ENCODE data around the gene SCO2. TPM values are rescaled to one million over a fixed set of nuclear protein-coding genes. Genes with fewer than 3 reads are reported as not detected.
A peak's percentile ranks its signal among the peaks of the same experiment; 100 is the strongest.

Gene SCO2
- total RNA-seq, 2 experiments from 2014 or later = 8.1 to 12.8 TPM

- no peak for ATAC-seq (ENCODE audit: low read depth)
- no peak for DNase-seq
- H3K27ac Mint-ChIP-seq = peak overlapping the region; percentile 56
- peak overlapping the region; percentile 59 for H3K4me3 Mint-ChIP-seq
- POLR2A ChIA-PET = interaction anchor here (3.2 kb wide), 1 partner anchor 9 kb away, joined by 10 read pairs; no protein-coding TSS in a partner anchor
- H3K36me3 Mint-ChIP-seq = no peaks in the 10 kb centered on the region
- no peaks in the 10 kb centered on the region for H3K9me3 Mint-ChIP-seq
- peaks cover 16% of the 10 kb centered on the region for H3K27me3 Mint-ChIP-seq
- peaks cover 12% of the 10 kb centered on the region for H3K4me1 Mint-ChIP-seq
These were observed 45.7 kb downstream of the SCO2 start for GRCh38 chr22:50479721-50480120.

- POLR2A ChIA-PET = interaction anchor here (0.9 kb wide), 1 partner anchor 48 kb away, joined by 3 read pairs; no protein-coding TSS in a partner anchor
- Mint-ChIP-seq H3K27ac (no peak overlapping the region), H3K36me3 (peaks cover 5% of the 10 kb centered on the region), H3K4me3 (no peak overlapping the region), H3K4me1 (peaks cover 21% of the 10 kb centered on the region), H3K27me3 (peaks cover 16% of the 10 kb centered on the region), H3K9me3 (no peaks in the 10 kb centered on the region)
- DNase-seq (no peak), ATAC-seq (ENCODE audit: low read depth) (no peak)
These were observed 47.5 kb downstream of the SCO2 start for GRCh38 chr22:50477923-50478322.

- ATAC-seq (ENCODE audit: low read depth) (no peak), DNase-seq (no peak)
- Mint-ChIP-seq H3K36me3 (peaks cover 6% of the 10 kb centered on the region), H3K4me3 (no peak overlapping the region), H3K27me3 (peaks cover 16% of the 10 kb centered on the region), H3K27ac (peak overlapping the region; percentile 60), H3K9me3 (no peaks in the 10 kb centered on the region), H3K4me1 (peaks cover 28% of the 10 kb centered on the region)
- POLR2A ChIA-PET = interaction anchor here (0.7 kb wide), 1 partner anchor 49 kb away, joined by 3 read pairs; no protein-coding TSS in a partner anchor
These were observed 48.5 kb downstream of the SCO2 start for GRCh38 chr22:50476868-50477267.

- no peak for ATAC-seq (ENCODE audit: low read depth)
- Mint-ChIP-seq H3K9me3 (no peaks in the 10 kb centered on the region), H3K36me3 (peaks cover 6% of the 10 kb centered on the region), H3K27me3 (peaks cover 14% of the 10 kb centered on the region), H3K4me1 (peaks cover 40% of the 10 kb centered on the region), H3K27ac (peak overlapping the region; percentile 79), H3K4me3 (peak overlapping the region; percentile 68)
- POLR2A ChIA-PET = interaction anchor here (1.1 kb wide), 1 partner anchor 50 kb away, joined by 6 read pairs; the partner anchor contains the start of gene SCO2
- no peak for DNase-seq
These were observed 49.8 kb downstream of the SCO2 start for GRCh38 chr22:50475652-50476002.

GRCh38 chr22:50474710-50475651, 50.4 kb downstream of the SCO2 start, which contains the start of gene SBF1:
SBF1 (minus strand) TSS chr22:50475035; CDS start chr22:50474840, 195 bp downstream.
- Mint-ChIP-seq H3K27me3 (peaks cover 8% of the 10 kb centered on the region), H3K4me1 (peaks cover 43% of the 10 kb centered on the region), H3K27ac (peak within 1 kb of the TSS; percentile 92), H3K4me3 (peak within 1 kb of the TSS; percentile 87), H3K9me3 (no peaks in the 10 kb centered on the region), H3K36me3 (peaks cover 6% of the 10 kb centered on the region)
- peak; percentile 95 for DNase-seq
- peak; percentile 66 for ATAC-seq (ENCODE audit: low read depth)
- POLR2A ChIA-PET = interaction anchor here (1.1 kb wide), 1 partner anchor 51 kb away, joined by 6 read pairs; the partner anchor contains the start of gene SCO2

- Mint-ChIP-seq H3K9me3 (no peaks in the 10 kb centered on the region), H3K27me3 (peaks cover 3% of the 10 kb centered on the region), H3K4me1 (peaks cover 43% of the 10 kb centered on the region), H3K4me3 (peak overlapping the region; percentile 87), H3K36me3 (peaks cover 6% of the 10 kb centered on the region), H3K27ac (peak overlapping the region; percentile 92)
- DNase-seq (peak; percentile 67), ATAC-seq (ENCODE audit: low read depth) (no peak)
- POLR2A ChIA-PET = interaction anchor here (0.7 to 2.3 kb wide), 9 partner anchors 8 to 53 kb away, joined by 3 to 12 read pairs (median 4); partner anchors contain the start of genes ADM2, LMF2, NCAPH2 and SCO2
These were observed 51.3 kb downstream of the SCO2 start for GRCh38 chr22:50473855-50474671.

Other genes with a start within 250 kb of the SCO2 start
- gene PLXNB2, start 218.0 kb downstream of the SCO2 start, total RNA-seq = 10 to 100 TPM; 43.0 to 45.8 TPM
- 1 to 10 TPM; 8.8 to 9.5 TPM for gene DENND6B, start 198.6 kb downstream of the SCO2 start, total RNA-seq
- 10 to 100 TPM; 81.6 to 86.8 TPM for gene PPP6R2, start 182.3 kb downstream of the SCO2 start, total RNA-seq
- 100 to 1,000 TPM; 211 to 221 TPM for gene SBF1, start 50.6 kb downstream of the SCO2 start, total RNA-seq
- gene ADM2, start 44.1 kb downstream of the SCO2 start, total RNA-seq = 1 to 10 TPM; 6.5 to 6.7 TPM
- gene MIOX, start 38.7 kb downstream of the SCO2 start, total RNA-seq = not detected
- 100 to 1,000 TPM; 128 to 141 TPM for gene LMF2, start 17.9 kb downstream of the SCO2 start, total RNA-seq
- gene NCAPH2, start 17.4 kb downstream of the SCO2 start, total RNA-seq = 100 to 1,000 TPM; 126 TPM
- gene TYMP, start 4.4 kb upstream of the SCO2 start, total RNA-seq = 10 to 100 TPM; 86.3 to 94.5 TPM
- 10 to 100 TPM; 18.8 to 21.9 TPM for gene KLHDC7B, start 20.3 kb upstream of the SCO2 start, total RNA-seq
- gene SYCE3, start 37.3 kb upstream of the SCO2 start, total RNA-seq = 1 to 10 TPM in 1 of 2 experiments, under 1 TPM in 1; 0.79 to 1.1 TPM
- 10 to 100 TPM; 85.2 to 95.4 TPM for gene CPT1B, start 52.8 kb upstream of the SCO2 start, total RNA-seq
- gene CHKB, start 57.3 kb upstream of the SCO2 start, total RNA-seq = 100 to 1,000 TPM; 132 to 137 TPM
- gene MAPK8IP2, start 75.2 kb upstream of the SCO2 start, total RNA-seq = under 1 TPM; 0.28 to 0.39 TPM
- gene ARSA, start 102.6 kb upstream of the SCO2 start, total RNA-seq = 10 to 100 TPM; 65.2 to 65.4 TPM
- under 1 TPM in 1 of 2 experiments, not detected in 1; 0.06 TPM for gene SHANK3, start 147.2 kb upstream of the SCO2 start, total RNA-seq
- not detected for gene ACR, start 212.6 kb upstream of the SCO2 start, total RNA-seq

All from activated naive CD8-positive, alpha-beta T cell treated with anti-CD3 and anti-CD28 coated beads, Interleukin-2, amount 10 ng/mL, durations not matched to agents 7 days and 5 days (primary cell).